ENCODE data around the gene NPDC1.

Gene NPDC1

DNA sequence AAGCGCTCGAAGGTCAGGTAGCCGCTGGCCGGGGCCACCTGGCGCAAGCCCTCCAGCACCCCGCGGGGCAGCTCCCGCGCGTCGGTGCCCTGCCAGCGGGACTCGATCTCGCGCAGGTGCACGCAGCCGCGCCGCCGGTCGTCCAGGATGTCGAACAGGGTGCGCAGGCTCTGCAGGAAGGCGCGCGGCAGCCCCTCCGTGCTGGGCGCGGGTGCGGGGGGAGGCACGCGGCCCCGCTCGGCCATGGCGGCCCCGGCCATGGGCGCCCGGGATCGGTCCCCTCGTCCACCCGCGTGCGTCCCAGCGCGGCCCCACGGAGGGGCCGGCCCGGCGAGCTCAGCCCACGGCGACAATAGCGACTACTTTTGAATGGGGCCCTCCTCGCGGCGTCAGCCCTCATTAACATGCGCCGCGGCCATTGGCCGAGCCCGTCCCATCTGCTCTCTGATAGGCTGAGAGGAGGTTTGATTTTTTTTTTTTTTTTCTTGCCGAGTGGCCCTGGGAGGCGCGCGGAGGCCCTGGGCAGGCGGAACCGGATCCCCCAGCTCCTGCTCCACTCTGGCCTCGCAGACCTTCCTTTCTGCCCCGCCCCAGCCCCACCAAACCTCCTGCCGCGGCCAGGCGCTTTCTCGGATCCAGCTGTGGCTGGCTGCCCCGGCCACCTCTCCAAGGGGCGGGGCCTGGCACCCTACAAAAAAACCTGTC lies 24.4 kb upstream of the NPDC1 start, which contains the start of gene SAPCD2:
TSS of gene SAPCD2 (minus strand) at position 357 of the 705 bp plus-strand sequence. CDS start at position 260, 97 bp downstream.
- Mint-ChIP-seq H3K9me3 (no peaks in the 10 kb centered on the region), H3K27me3 (ENCODE audit: low read depth, poor library complexity) (peaks cover 31% of the 10 kb centered on the region), H3K27ac (no peak within 1 kb of the TSS), H3K36me3 (ENCODE audit: low read depth) (no peaks in the 10 kb centered on the region), H3K4me3 (peak within 1 kb of the TSS; percentile 79), H3K4me1 (peaks cover 19% of the 10 kb centered on the region)
- TF ChIP-seq, protein P1, sequence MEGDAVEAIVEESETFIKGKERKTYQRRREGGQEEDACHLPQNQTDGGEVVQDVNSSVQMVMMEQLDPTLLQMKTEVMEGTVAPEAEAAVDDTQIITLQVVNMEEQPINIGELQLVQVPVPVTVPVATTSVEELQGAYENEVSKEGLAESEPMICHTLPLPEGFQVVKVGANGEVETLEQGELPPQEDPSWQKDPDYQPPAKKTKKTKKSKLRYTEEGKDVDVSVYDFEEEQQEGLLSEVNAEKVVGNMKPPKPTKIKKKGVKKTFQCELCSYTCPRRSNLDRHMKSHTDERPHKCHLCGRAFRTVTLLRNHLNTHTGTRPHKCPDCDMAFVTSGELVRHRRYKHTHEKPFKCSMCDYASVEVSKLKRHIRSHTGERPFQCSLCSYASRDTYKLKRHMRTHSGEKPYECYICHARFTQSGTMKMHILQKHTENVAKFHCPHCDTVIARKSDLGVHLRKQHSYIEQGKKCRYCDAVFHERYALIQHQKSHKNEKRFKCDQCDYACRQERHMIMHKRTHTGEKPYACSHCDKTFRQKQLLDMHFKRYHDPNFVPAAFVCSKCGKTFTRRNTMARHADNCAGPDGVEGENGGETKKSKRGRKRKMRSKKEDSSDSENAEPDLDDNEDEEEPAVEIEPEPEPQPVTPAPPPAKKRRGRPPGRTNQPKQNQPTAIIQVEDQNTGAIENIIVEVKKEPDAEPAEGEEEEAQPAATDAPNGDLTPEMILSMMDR (IDR thresholded peaks at IDR 0.05): no peak
- DNase-seq: peak; percentile 89

GRCh38 chr9:137069508-137070091 lies 23.6 kb upstream of the NPDC1 start:
- H3K9me3 Mint-ChIP-seq: no peaks in the 10 kb centered on the region
- peak; percentile 62 for DNase-seq
- H3K27me3 Mint-ChIP-seq (ENCODE audit: low read depth, poor library complexity): peaks cover 23% of the 10 kb centered on the region
- peak overlapping the region; percentile 65 for H3K4me3 Mint-ChIP-seq
- H3K36me3 Mint-ChIP-seq (ENCODE audit: low read depth): no peaks in the 10 kb centered on the region
- H3K4me1 Mint-ChIP-seq: peaks cover 19% of the 10 kb centered on the region
- TF ChIP-seq, protein P1 (IDR thresholded peaks at IDR 0.05): no peak
- H3K27ac Mint-ChIP-seq: no peak overlapping the region

DNA sequence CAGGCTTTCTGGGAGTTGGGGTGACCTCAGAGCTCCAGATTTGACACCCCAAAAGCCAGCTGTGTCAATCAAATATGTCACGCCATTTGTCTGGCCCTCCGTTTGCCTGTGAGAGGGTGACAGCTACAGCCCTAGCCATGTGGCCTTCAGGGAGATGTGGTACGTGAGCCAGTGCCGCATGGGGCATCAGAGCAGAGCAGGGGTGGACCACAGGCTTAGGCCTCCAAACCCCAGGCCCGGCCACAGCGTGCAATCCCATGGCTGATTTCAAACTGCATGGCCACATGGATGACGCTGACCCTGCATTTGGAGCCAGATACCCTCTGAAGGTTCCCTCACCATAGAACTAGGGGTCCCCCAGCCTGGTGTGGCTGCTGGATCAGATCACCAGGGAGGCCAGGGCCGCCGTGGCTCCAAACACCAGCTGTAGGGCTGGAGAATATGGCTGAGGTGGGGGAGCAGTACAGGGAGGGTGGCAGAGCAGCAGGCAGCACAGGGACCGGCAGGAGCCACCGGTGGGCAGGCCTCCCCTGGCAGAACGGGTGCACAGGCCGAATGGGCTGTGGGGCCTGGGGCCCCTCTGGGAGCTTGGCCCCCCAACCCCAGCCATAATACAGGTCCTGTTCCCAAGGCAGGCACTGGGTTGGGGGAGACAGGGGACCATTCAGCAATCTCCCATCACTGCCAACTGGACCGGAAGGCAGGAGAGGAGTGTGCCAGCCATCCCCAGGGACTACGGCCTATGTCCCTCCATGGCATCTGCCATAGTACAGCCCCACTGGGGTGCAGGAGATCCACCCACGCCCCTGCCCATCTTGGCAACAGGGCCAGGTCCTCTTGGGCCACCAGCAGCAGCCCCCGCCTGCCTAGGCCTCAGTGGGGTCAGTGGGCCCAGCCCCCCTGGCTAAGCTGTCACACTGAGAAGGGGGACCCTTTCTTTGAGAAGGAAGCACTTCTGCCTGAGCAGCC lies 22.8 kb upstream of the NPDC1 start:
- Mint-ChIP-seq H3K4me1 (peaks cover 17% of the 10 kb centered on the region), H3K36me3 (ENCODE audit: low read depth) (no peaks in the 10 kb centered on the region), H3K27me3 (ENCODE audit: low read depth, poor library complexity) (peaks cover 16% of the 10 kb centered on the region), H3K9me3 (no peaks in the 10 kb centered on the region), H3K27ac (no peak overlapping the region), H3K4me3 (peak overlapping the region; percentile 68)
- TF ChIP-seq, protein P1 (IDR thresholded peaks at IDR 0.05): no peak
- no peak for DNase-seq

DNA sequence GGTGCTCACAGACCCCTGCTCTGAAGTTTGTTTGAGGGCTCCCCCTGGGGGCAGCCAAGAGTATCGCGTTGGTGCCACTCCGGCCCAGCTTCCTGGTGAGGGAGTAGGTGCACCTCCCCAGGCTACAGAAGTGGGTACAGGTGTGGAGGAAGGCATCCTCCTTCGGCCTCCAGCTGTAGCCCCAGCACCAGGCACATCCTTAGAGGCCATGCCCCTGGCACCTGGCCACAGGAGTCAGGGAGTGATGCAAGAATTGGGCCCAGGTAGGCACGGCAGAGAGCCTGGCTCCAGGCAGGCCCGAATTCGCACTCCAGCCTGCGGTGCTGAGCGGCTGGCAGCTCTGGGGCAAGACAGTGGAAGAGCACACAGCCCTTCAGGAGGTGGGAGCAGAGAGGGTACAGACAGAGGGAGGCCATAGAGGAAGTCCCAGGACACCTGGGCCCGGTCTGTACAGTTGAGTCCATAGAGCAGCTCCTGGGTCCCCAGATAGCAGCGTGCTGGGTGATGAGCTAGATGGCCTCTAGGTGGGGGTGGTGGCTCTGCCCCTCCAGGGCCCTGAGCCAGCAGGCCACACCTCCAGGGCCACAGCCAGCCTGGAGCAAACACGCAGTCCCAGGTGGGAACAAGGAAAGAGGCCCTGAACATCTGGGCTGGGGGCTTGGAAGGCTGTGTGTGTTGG lies 22.0 kb upstream of the NPDC1 start:
- peak; percentile 82 for DNase-seq
- Mint-ChIP-seq H3K27me3 (ENCODE audit: low read depth, poor library complexity) (peaks cover 15% of the 10 kb centered on the region), H3K4me1 (peaks cover 14% of the 10 kb centered on the region), H3K36me3 (ENCODE audit: low read depth) (no peaks in the 10 kb centered on the region), H3K4me3 (peak overlapping the region; percentile 68), H3K9me3 (no peaks in the 10 kb centered on the region), H3K27ac (no peak overlapping the region)
- TF ChIP-seq, protein P1 (IDR thresholded peaks at IDR 0.05): peak; percentile 69

DNA sequence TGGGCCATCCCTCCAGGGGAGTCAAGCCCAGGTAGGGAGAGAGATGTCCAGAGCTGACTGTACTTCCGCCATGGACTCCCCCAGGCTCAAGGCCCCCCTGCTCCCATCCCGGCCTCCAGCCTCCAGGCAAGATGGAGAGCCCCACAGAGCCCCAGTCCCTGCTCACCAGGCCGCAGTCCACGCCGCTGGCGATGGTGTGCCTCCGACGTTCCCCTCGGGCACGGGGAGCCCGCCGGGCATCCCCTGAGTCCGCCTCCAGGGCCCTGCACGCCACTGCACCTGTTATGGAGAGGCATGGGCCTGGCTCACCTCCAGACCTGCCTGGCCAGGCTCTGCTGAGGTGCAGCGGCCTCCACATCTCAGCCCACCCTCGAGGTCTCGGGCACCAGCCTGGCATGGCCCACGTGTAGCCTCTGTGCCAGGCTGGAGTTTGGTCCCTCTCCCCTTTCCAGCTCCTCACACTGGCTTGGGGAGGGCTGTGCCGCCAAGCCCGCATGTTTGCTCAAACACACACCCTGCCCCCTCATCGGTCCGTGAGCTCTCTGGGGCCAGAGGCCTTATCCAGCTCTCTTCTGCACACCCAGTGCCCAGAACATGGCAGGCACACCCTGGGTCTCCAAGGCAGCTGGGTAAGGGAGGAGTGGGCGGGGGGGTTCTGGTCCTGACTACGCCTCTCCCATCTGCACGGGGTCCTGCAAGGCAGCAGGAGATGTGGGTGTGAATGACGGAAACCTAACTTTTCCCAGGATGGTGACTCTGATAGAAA lies 20.3 kb upstream of the NPDC1 start:
- Mint-ChIP-seq H3K9me3 (no peaks in the 10 kb centered on the region), H3K36me3 (ENCODE audit: low read depth) (no peaks in the 10 kb centered on the region), H3K27me3 (ENCODE audit: low read depth, poor library complexity) (peaks cover 21% of the 10 kb centered on the region), H3K4me3 (no peak overlapping the region), H3K4me1 (peaks cover 10% of the 10 kb centered on the region), H3K27ac (no peak overlapping the region)
- TF ChIP-seq, protein P1 (IDR thresholded peaks at IDR 0.05): no peak
- peak; percentile 1 for DNase-seq

Measured in nephron progenitor cell (in vitro differentiated cells).